ENCODE measurements around the gene MED27. TPM values are rescaled to one million over a fixed set of nuclear protein-coding genes. Genes with fewer than 3 reads are reported as not detected.

Gene MED27
- total and polyA plus RNA-seq, 2 experiments from 2014 or later = 21.4 to 41.1 TPM

DNA sequence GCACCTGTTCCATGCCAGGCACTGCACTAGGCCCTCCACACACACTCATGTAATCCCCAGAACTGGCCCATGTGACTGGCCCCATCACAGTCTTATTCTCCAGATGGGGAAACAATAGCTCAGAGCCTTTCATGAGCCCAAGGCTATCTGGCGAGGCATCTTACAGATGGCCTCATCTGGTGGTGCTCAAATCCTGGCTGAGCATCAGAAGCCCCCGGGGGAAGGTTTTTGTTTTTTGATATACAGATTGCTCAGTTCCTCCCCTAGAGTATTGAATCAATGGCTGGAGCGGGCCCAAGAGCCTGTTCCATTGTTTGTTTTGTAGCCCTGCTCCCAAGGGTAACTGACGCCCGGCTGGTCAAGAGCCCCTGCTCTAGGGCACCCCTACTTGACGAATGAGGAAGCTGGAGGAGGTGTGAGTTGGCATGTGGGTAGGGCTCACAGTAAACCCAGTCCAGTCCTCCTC is 194.5 kb downstream of the MED27 start:
- no peak overlapping the region for H3K4me2 ChIP-seq (ENCODE audit: unreplicated experiment)
- H3F3A ChIP-seq (ENCODE audit: insufficient read depth) = no peaks in the 10 kb centered on the region
- no peaks in the 10 kb centered on the region for H3K4me1 ChIP-seq (ENCODE audit: insufficient read depth)
- WGBS, 2 experiments (ENCODE audit: low coverage in 1 of 2, low lambda C conversion rate in 2 of 2, missing lambda C conversion rate in 2 of 2) = 98% methylated on average over 6 of the region's 6 CpGs
- no peak overlapping the region for H3K9ac ChIP-seq
- H3K9me2 ChIP-seq (ENCODE audit: insufficient read depth) = no peaks in the 10 kb centered on the region
- no peaks in the 10 kb centered on the region for H3K79me2 ChIP-seq (ENCODE audit: insufficient read depth)
- no peak overlapping the region for H3K4me3 ChIP-seq
- no peaks in the 10 kb centered on the region for H3K36me3 ChIP-seq (ENCODE audit: low read depth)
- H3K27me3 ChIP-seq (replicated peaks; ENCODE audit: insufficient read depth) = no peaks in the 10 kb centered on the region
- H3K9me3 ChIP-seq (ENCODE audit: low read depth) = no peaks in the 10 kb centered on the region
- DNase-seq = no peak
- in situ Hi-C loops (cut with MboI) = no loop called here
- H3K27ac ChIP-seq = no peak overlapping the region
- no peak for TF ChIP-seq EZH2 (IDR thresholded peaks at IDR 0.05; ENCODE audit: insufficient read depth, poor library complexity, severe bottlenecking)
- TF ChIP-seq EZH2phosphoT487 (IDR thresholded peaks at IDR 0.05; ENCODE audit: insufficient read depth, low read depth) = no peak
- 0 out of 2 replicates have a peak, but pooled peaks cover 5% of the 10 kb centered on the region for H4K20me1 ChIP-seq (ENCODE audit: insufficient read depth)
- no peak overlapping the region for H2AFZ ChIP-seq

DNA sequence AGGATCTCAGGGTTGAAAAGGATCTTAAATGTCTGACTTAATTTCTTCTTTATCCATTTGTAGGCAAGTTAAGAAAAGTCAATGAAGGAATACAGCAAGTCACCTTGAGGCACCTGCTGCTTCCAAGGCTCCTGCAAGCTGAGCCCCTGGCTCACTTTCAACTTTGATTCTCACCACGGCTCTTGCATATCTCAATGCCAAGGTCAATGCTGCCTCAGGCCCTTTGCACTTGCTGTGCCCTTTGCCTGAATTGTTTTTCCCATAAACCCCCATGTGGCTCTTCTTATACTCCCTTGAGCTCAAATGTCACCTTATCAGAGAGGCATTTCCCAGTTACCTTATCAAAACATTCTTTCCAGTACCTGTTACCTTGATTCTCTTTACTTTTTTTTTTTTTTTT is 195.4 kb downstream of the MED27 start:
- DNase-seq = no peak
- Histone ChIP-seq H3K9ac (no peak overlapping the region), H3K36me3 (ENCODE audit: low read depth) (no peaks in the 10 kb centered on the region), H3K27me3 (replicated peaks; ENCODE audit: insufficient read depth) (no peaks in the 10 kb centered on the region), H3K4me2 (ENCODE audit: unreplicated experiment) (no peak overlapping the region), H3K9me2 (ENCODE audit: insufficient read depth) (no peaks in the 10 kb centered on the region), H3K79me2 (ENCODE audit: insufficient read depth) (no peaks in the 10 kb centered on the region), H4K20me1 (ENCODE audit: insufficient read depth) (0 out of 2 replicates have a peak, but pooled peaks cover 5% of the 10 kb centered on the region), H3K4me1 (ENCODE audit: insufficient read depth) (no peaks in the 10 kb centered on the region), H3K9me3 (ENCODE audit: low read depth) (no peaks in the 10 kb centered on the region), H3K4me3 (no peak overlapping the region), H3F3A (ENCODE audit: insufficient read depth) (no peaks in the 10 kb centered on the region), H3K27ac (no peak overlapping the region), H2AFZ (no peak overlapping the region)
- in situ Hi-C loops (cut with MboI) = no loop called here
- WGBS, 2 experiments (ENCODE audit: low coverage in 1 of 2, low lambda C conversion rate in 2 of 2, missing lambda C conversion rate in 2 of 2) = 100% methylated on average over 1 of the region's 1 CpG
- TF ChIP-seq EZH2phosphoT487 (IDR thresholded peaks at IDR 0.05; ENCODE audit: insufficient read depth, low read depth) (no peak), EZH2 (IDR thresholded peaks at IDR 0.05; ENCODE audit: insufficient read depth, poor library complexity, severe bottlenecking) (no peak)

DNA sequence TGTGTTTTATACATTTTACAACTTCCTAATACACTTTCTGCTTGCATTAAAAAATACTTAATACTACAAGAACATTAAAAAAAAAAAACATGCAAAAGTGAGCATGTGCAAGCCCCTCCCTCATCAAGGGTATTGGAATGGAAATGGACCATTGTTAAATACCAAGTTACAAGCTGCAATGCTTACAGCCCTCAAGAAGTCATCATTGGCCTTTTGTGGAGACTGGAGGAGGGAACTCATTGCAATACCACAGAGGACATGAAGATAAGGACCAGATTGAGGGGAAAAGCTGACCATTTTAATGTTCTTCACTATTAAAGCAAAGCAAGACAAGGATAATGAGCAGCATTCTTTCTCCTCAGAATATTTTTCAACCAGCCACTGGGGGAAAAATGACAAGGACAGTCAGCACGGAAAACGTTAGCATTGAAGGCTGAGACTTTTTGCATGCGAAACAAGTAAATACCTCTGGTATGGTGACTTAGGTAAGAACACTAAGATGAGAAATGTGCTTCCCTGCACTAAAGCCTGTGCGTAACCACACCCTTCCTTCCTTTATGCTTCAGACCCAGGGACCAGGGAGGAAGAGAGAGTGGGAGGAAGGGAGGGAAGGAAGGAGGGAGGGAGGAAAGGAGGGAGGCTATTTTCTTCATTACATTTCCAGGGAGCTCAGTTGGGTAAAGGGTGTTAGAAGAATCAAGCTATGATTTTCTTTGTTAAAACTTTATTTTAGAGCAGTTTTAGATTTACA is 198.7 kb downstream of the MED27 start:
- no peak overlapping the region for H3K9ac ChIP-seq
- no peaks in the 10 kb centered on the region for H3K79me2 ChIP-seq (ENCODE audit: insufficient read depth)
- no peak overlapping the region for H3K4me3 ChIP-seq
- peaks cover 4% of the 10 kb centered on the region; the same call in 1 of the 2 replicates for H3K4me1 ChIP-seq (ENCODE audit: insufficient read depth)
- TF ChIP-seq EZH2phosphoT487 (IDR thresholded peaks at IDR 0.05; ENCODE audit: insufficient read depth, low read depth) (no peak), EZH2 (IDR thresholded peaks at IDR 0.05; ENCODE audit: insufficient read depth, poor library complexity, severe bottlenecking) (no peak)
- in situ Hi-C loops (cut with MboI) = no loop called here
- no peaks in the 10 kb centered on the region for H3F3A ChIP-seq (ENCODE audit: insufficient read depth)
- H3K27me3 ChIP-seq (replicated peaks; ENCODE audit: insufficient read depth) = no peaks in the 10 kb centered on the region
- no peaks in the 10 kb centered on the region for H3K9me2 ChIP-seq (ENCODE audit: insufficient read depth)
- no peaks in the 10 kb centered on the region for H4K20me1 ChIP-seq (ENCODE audit: insufficient read depth)
- H3K36me3 ChIP-seq (ENCODE audit: low read depth) = no peaks in the 10 kb centered on the region
- H3K27ac ChIP-seq = no peak overlapping the region
- H2AFZ ChIP-seq = no peak overlapping the region
- H3K4me2 ChIP-seq (ENCODE audit: unreplicated experiment) = no peak overlapping the region
- WGBS, 2 experiments (ENCODE audit: low coverage in 1 of 2, low lambda C conversion rate in 2 of 2, missing lambda C conversion rate in 2 of 2) = 75 to 76% methylated on average over 4 of the region's 4 CpGs
- DNase-seq = no peak
- no peaks in the 10 kb centered on the region for H3K9me3 ChIP-seq (ENCODE audit: low read depth)

DNA sequence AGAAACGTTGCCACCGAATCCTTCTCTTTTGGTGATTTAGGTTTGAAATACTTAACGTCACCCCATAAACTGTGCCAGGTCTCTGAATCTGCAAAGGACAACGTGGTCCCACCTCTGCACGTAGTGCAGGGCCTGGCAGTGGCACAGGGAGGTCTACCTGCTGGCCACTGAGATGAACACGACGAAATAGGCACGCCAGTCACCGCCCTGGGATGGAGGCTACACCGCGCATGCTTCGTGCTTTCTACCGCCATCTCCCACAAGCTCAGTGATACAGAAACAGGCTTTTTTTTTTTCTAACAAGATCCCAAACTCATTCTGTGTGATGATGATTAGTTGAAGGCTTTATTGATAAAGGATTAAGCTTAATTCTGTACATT is 199.8 kb downstream of the MED27 start:
- in situ Hi-C loops (cut with MboI) = no loop called here
- 91 to 94% methylated on average over 13 of the region's 13 CpGs for WGBS, 2 experiments (ENCODE audit: low coverage in 1 of 2, low lambda C conversion rate in 2 of 2, missing lambda C conversion rate in 2 of 2)

More for the DNA sequence above, 199.8 kb downstream of the MED27 start:
- TF ChIP-seq EZH2phosphoT487 (IDR thresholded peaks at IDR 0.05; ENCODE audit: insufficient read depth, low read depth) = no peak
- no peak for TF ChIP-seq EZH2 (IDR thresholded peaks at IDR 0.05; ENCODE audit: insufficient read depth, poor library complexity, severe bottlenecking)
- Histone ChIP-seq H3K9me2 (ENCODE audit: insufficient read depth) (no peaks in the 10 kb centered on the region), H3K4me3 (no peak overlapping the region), H3K4me2 (ENCODE audit: unreplicated experiment) (no peak overlapping the region), H3K36me3 (ENCODE audit: low read depth) (no peaks in the 10 kb centered on the region), H3K4me1 (ENCODE audit: insufficient read depth) (peaks cover 6% of the 10 kb centered on the region; the same call in 1 of the 2 replicates), H3K9me3 (ENCODE audit: low read depth) (no peaks in the 10 kb centered on the region), H2AFZ (no peak overlapping the region), H4K20me1 (ENCODE audit: insufficient read depth) (no peaks in the 10 kb centered on the region), H3K27ac (no peak overlapping the region), H3K27me3 (replicated peaks; ENCODE audit: insufficient read depth) (no peaks in the 10 kb centered on the region), H3F3A (ENCODE audit: insufficient read depth) (no peaks in the 10 kb centered on the region), H3K79me2 (ENCODE audit: insufficient read depth) (no peaks in the 10 kb centered on the region), H3K9ac (no peak overlapping the region)
- DNase-seq = no peak
